Islet precursor cell (in vitro differentiated cells): ENCODE measurements around the gene SLC25A53.
"Not testable (repeated sequence)": the region's sequence is repeated elsewhere in the genome, so short reads cannot be mapped to it uniquely, and the experiment has no call there.

Source experiments
- DNase-seq: peaks from one replicate; pipeline ENCODE4 v3.0.0-alpha.2; 2018

SLC25A53 gene

DNA sequence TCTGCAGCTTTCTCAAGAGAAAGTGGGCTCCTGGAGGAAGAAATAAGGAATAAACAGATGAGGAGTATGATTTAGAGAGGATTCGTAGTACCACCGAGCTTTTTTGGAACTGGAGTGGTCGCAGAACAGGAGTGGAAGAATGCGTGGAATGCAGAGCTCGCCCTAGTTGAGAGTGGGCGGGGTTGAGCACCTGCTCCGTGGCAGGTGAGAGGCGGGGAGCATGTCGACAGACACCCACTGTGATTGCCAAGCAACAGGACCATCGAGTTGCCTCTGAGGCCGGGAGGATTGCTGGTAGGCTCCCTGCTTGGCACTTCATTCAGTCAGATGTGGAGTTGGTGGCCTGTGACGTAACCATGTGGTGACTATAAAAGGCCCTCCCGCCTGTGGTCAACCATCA, 101.9 kb downstream of the SLC25A53 start:
- DNase-seq, result not testable (repeated sequence)
